ENCODE data around the gene EGFL8.

GRCh38 chr6:32132110-32132509 lies 32.3 kb upstream of the EGFL8 start:
- TF ChIP-seq POLR2AphosphoS5 (IDR thresholded peaks at IDR 0.05) (no peak), POLR2A (IDR thresholded peaks at IDR 0.05) (no peak)
- TF ChIP-seq, protein P1, sequence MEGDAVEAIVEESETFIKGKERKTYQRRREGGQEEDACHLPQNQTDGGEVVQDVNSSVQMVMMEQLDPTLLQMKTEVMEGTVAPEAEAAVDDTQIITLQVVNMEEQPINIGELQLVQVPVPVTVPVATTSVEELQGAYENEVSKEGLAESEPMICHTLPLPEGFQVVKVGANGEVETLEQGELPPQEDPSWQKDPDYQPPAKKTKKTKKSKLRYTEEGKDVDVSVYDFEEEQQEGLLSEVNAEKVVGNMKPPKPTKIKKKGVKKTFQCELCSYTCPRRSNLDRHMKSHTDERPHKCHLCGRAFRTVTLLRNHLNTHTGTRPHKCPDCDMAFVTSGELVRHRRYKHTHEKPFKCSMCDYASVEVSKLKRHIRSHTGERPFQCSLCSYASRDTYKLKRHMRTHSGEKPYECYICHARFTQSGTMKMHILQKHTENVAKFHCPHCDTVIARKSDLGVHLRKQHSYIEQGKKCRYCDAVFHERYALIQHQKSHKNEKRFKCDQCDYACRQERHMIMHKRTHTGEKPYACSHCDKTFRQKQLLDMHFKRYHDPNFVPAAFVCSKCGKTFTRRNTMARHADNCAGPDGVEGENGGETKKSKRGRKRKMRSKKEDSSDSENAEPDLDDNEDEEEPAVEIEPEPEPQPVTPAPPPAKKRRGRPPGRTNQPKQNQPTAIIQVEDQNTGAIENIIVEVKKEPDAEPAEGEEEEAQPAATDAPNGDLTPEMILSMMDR (IDR thresholded peaks at IDR 0.05): no peak
